ENCODE data around the gene HMCN1.
"Not testable (repeated sequence)": the region's sequence is repeated elsewhere in the genome, so short reads cannot be mapped to it uniquely, and the experiment has no call there.

HMCN1 gene

GRCh38 chr1:186143481-186143880 lies 409.3 kb downstream of the HMCN1 start:
- TF ChIP-seq POLR2A (IDR thresholded peaks at IDR 0.05; ENCODE audit: low read depth, low read length): no peak
- DNase-seq (ENCODE audit: insufficient read length, low spot score) (no peak), FAIRE-seq (no peak)

GRCh38 chr1:186144505-186144904 lies 410.3 kb downstream of the HMCN1 start:
- TF ChIP-seq POLR2A (IDR thresholded peaks at IDR 0.05; ENCODE audit: low read depth, low read length): no peak
- DNase-seq (ENCODE audit: insufficient read length, low spot score): no peak
- no peak for FAIRE-seq

- TF ChIP-seq POLR2A (IDR thresholded peaks at IDR 0.05; ENCODE audit: low read depth, low read length): no peak
- FAIRE-seq: no peak
- no peak for DNase-seq (ENCODE audit: insufficient read length, low spot score)
Observed at GRCh38 chr1:186146974-186147373, 412.8 kb downstream of the HMCN1 start.

- DNase-seq (ENCODE audit: insufficient read length, low spot score) (no peak), FAIRE-seq (no peak)
- no peak for TF ChIP-seq POLR2A (IDR thresholded peaks at IDR 0.05; ENCODE audit: low read depth, low read length)
Observed at GRCh38 chr1:186149591-186149990, 415.4 kb downstream of the HMCN1 start.

DNA sequence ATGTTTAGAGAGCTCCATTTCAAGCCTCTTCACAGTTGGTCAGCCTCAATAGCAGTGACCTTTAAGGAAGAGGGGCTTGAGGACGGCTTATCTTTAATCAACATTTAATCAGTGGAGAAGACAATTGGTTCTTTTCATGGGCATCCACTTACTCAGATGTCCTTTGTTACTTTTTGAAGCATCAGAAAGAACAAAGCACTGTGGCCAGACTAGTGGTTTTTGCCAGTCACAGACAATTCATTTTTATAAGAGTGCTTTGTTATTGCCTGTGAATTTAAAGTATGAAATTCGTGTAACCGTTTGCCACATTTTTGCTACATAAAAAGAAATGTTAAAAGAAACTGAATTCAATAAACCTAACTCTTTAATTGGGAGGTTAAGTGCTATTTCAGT lies 418.0 kb downstream of the HMCN1 start:
- TF ChIP-seq POLR2A (IDR thresholded peaks at IDR 0.05; ENCODE audit: low read depth, low read length): no peak
- no peak for FAIRE-seq
- no peak for DNase-seq (ENCODE audit: insufficient read length, low spot score)

- TF ChIP-seq POLR2A (IDR thresholded peaks at IDR 0.05; ENCODE audit: low read depth, low read length): no peak
- FAIRE-seq (peak; percentile 97), DNase-seq (ENCODE audit: insufficient read length, low spot score) (peak; percentile 14)
Observed at GRCh38 chr1:186152620-186153239, 418.5 kb downstream of the HMCN1 start.

- peak; percentile 43 for FAIRE-seq
- no peak for TF ChIP-seq POLR2A (IDR thresholded peaks at IDR 0.05; ENCODE audit: low read depth, low read length)
- no peak for DNase-seq (ENCODE audit: insufficient read length, low spot score)
Observed at GRCh38 chr1:186154651-186155050, 420.5 kb downstream of the HMCN1 start.

GRCh38 chr1:186155594-186155993 lies 421.4 kb downstream of the HMCN1 start:
- no peak for TF ChIP-seq POLR2A (IDR thresholded peaks at IDR 0.05; ENCODE audit: low read depth, low read length)
- peak; percentile 98 for FAIRE-seq
- DNase-seq (ENCODE audit: insufficient read length, low spot score): peak; percentile 23

GRCh38 chr1:186162895-186163294 lies 428.7 kb downstream of the HMCN1 start:
- DNase-seq (ENCODE audit: insufficient read length, low spot score); FAIRE-seq: not testable (repeated sequence)

- TF ChIP-seq POLR2A (IDR thresholded peaks at IDR 0.05; ENCODE audit: low read depth, low read length): no peak
- DNase-seq (ENCODE audit: insufficient read length, low spot score): no peak
Observed at GRCh38 chr1:186164773-186165172, 430.6 kb downstream of the HMCN1 start.

GRCh38 chr1:186165303-186165702 lies 431.1 kb downstream of the HMCN1 start:
- no peak for DNase-seq (ENCODE audit: insufficient read length, low spot score)
- no peak for TF ChIP-seq POLR2A (IDR thresholded peaks at IDR 0.05; ENCODE audit: low read depth, low read length)
- no peak for FAIRE-seq

More at GRCh38 chr1:186164773-186165172, 430.6 kb downstream of the HMCN1 start:
- FAIRE-seq: no peak

- no peak for DNase-seq (ENCODE audit: insufficient read length, low spot score)
- no peak for FAIRE-seq
- TF ChIP-seq POLR2A (IDR thresholded peaks at IDR 0.05; ENCODE audit: low read depth, low read length): no peak
Observed at GRCh38 chr1:186167096-186167668, 433.0 kb downstream of the HMCN1 start.

DNA sequence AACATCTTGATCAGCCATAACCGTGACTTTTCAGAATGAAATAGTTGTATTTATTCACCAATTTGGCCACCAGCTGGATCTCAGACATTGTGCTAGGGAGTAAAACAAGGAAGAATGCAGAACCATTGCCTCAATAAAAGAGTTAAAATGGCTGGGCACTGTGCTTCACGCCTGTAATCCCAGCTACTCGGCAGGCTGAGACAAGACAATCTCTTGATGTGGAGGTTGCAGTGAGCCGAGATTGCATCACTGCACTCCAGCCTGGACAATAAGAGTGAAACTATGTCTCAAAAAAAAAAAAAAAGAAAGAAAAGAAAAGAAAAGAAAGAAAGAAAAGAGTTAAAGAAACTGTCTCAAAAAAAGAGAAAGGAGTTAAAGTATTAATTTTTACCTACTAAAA lies 441.4 kb downstream of the HMCN1 start:
- FAIRE-seq: no peak
- no peak for DNase-seq (ENCODE audit: insufficient read length, low spot score)
- TF ChIP-seq POLR2A (IDR thresholded peaks at IDR 0.05; ENCODE audit: low read depth, low read length): no peak

- no peak for TF ChIP-seq POLR2A (IDR thresholded peaks at IDR 0.05; ENCODE audit: low read depth, low read length)
- DNase-seq (ENCODE audit: insufficient read length, low spot score): no peak
- no peak for FAIRE-seq
Observed at GRCh38 chr1:186178426-186179043, 444.3 kb downstream of the HMCN1 start.

GRCh38 chr1:186179231-186179630 lies 445.0 kb downstream of the HMCN1 start:
- FAIRE-seq (no peak), DNase-seq (ENCODE audit: insufficient read length, low spot score) (no peak)
- no peak for TF ChIP-seq POLR2A (IDR thresholded peaks at IDR 0.05; ENCODE audit: low read depth, low read length)

Data from H54 (cell line).